Astrocyte (in vitro differentiated cells and primary cell): ENCODE data around the gene CERKL. TPM values are rescaled to one million over a fixed set of nuclear protein-coding genes. Genes with fewer than 3 reads are reported as not detected.

ENCODE experiments used
- DNase-seq: peaks from one replicate; pipeline ENCODE4 v3.0.0-alpha.2; 2010; ENCODE audit warnings: low read depth
- FAIRE-seq: peaks from 2 replicates; lab custom pipeline; 2011; peaks lifted over from hg19 to GRCh38; lab: Jason Lieb, UNC
- H2AFZ ChIP-seq: 2 replicates; pipeline ENCODE4 v1.6.0; 2012; ENCODE audit warnings: low read depth, low read length, inconsistent platforms
- H3K27ac ChIP-seq: 2 replicates; pipeline ENCODE4 v1.5.1; 2011; ENCODE audit warnings: low read depth, low read length, inconsistent platforms
- H3K27me3 ChIP-seq: 2 replicates; pipeline ENCODE4 v1.6.0; 2011; ENCODE audit warnings: low read length, inconsistent platforms; ENCODE audit not compliant: insufficient read depth
- H3K36me3 ChIP-seq: 2 replicates; pipeline ENCODE4 v1.5.1; 2011; ENCODE audit warnings: low read length, inconsistent platforms; ENCODE audit not compliant: insufficient read depth
- H3K4me1 ChIP-seq: 2 replicates; pipeline ENCODE4 v1.5.1; 2011; ENCODE audit warnings: low read length, inconsistent platforms; ENCODE audit not compliant: insufficient read depth
- H3K4me2 ChIP-seq: 2 replicates; pipeline ENCODE4 v1.6.0; 2012; ENCODE audit warnings: low read length, inconsistent platforms
- H3K4me3 ChIP-seq: 2 replicates; pipeline ENCODE4 v1.5.1; 2011; ENCODE audit warnings: low read depth, mild to moderate bottlenecking, low read length, inconsistent platforms; ENCODE audit not compliant: insufficient read depth
- H3K79me2 ChIP-seq: 2 replicates; pipeline ENCODE4 v1.6.0; 2012; ENCODE audit warnings: mild to moderate bottlenecking, low read length, inconsistent platforms; ENCODE audit not compliant: insufficient read depth
- H3K9ac ChIP-seq: 2 replicates; pipeline ENCODE4 v1.6.0; 2012; ENCODE audit warnings: mild to moderate bottlenecking, low read length, inconsistent platforms
- H3K9me3 ChIP-seq: 2 replicates; pipeline ENCODE4 v1.5.1; 2012; ENCODE audit warnings: low read depth, mild to moderate bottlenecking, low read length, inconsistent platforms; ENCODE audit not compliant: insufficient read depth
- H4K20me1 ChIP-seq: 2 replicates; pipeline ENCODE4 v1.6.0; 2012; ENCODE audit warnings: low read length, inconsistent platforms; ENCODE audit not compliant: insufficient read depth
- H3K27ac Mint-ChIP-seq: one replicate; pipeline ENCODE4 v1.8.0; 2021; ENCODE audit warnings: mild to moderate bottlenecking, mixed read lengths; ENCODE audit not compliant: unreplicated experiment
- H3K27me3 Mint-ChIP-seq: one replicate; pipeline ENCODE4 v1.8.0; 2021; ENCODE audit warnings: low read depth, mixed read lengths; ENCODE audit not compliant: unreplicated experiment
- H3K36me3 Mint-ChIP-seq: one replicate; pipeline ENCODE4 v1.8.0; 2021; ENCODE audit warnings: low read depth, mixed read lengths; ENCODE audit not compliant: unreplicated experiment
- H3K4me1 Mint-ChIP-seq: one replicate; pipeline ENCODE4 v1.8.0; 2021; ENCODE audit warnings: low read depth, mixed read lengths; ENCODE audit not compliant: unreplicated experiment
- H3K4me3 Mint-ChIP-seq: one replicate; pipeline ENCODE4 v1.8.0; 2021; ENCODE audit warnings: mild to moderate bottlenecking, moderate library complexity, mixed read lengths; ENCODE audit not compliant: unreplicated experiment
- H3K9me3 Mint-ChIP-seq: one replicate; pipeline ENCODE4 v1.8.0; 2021; ENCODE audit warnings: mild to moderate bottlenecking, mixed read lengths; ENCODE audit not compliant: unreplicated experiment
- EZH2 ChIP-seq: IDR thresholded peaks from 2 replicates; pipeline ENCODE4 v1.6.1; 2012; ENCODE audit warnings: mild to moderate bottlenecking, low read length, inconsistent platforms; ENCODE audit not compliant: insufficient read depth
- total RNA-seq: library from RNA; stranded (reverse); gene quantifications from 2 replicates; pipeline ENCODE4 v1.2.1, GENCODE V29; 2021
- TF ChIP-seq, protein P1 (sequence below): IDR thresholded peaks from 2 replicates; pipeline ENCODE4 v1.5.1; 2011; ENCODE audit warnings: low read depth, mild to moderate bottlenecking, inconsistent platforms, low read length, moderate library complexity; ENCODE audit not compliant: insufficient read depth

The CERKL gene
- total RNA-seq, 1 donor from 2014 or later = 0.16 TPM

DNA sequence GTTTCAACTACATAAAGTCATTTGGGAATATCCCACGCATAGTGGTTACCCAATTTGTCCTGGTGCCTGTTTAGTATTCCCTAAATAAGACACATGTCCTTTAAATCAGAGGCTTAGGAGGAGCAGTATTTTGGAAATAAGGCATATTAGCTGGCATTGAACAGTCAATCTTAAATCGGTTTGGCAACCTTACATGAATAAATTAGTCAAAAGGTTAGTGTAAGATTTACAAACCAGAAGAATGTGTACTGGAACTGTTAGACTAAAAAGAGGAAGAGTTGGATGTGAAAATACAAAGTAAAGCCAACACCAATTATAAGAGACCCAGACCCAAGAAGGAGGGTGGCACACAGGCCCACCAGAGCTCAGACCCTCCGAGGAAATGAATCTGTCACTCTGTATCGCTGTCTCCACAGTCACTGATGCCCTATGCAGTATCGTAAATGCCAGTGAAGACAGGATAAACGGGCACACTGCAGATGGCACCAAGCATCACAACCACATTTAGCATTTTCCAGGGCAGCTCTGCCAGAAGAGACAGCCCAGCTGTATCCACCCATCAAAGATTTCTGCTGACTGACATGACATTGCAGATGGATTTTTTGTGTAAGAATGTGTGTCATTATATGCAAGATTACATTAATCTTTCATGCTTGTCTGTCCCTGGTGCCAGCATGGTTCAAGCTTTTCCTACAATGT lies 90.4 kb downstream of the CERKL start:
- no peaks in the 10 kb centered on the region for H3K36me3 Mint-ChIP-seq
- Histone ChIP-seq H3K36me3 (no peaks in the 10 kb centered on the region), H3K4me1 (no peaks in the 10 kb centered on the region), H3K4me3 (no peak overlapping the region), H3K27me3 (no peaks in the 10 kb centered on the region), H2AFZ (no peak overlapping the region), H3K9me3 (no peaks in the 10 kb centered on the region), H4K20me1 (no peaks in the 10 kb centered on the region), H3K27ac (no peak overlapping the region), H3K9ac (no peak overlapping the region), H3K79me2 (no peaks in the 10 kb centered on the region), H3K4me2 (no peak overlapping the region)
- H3K9me3 Mint-ChIP-seq = no peaks in the 10 kb centered on the region
- TF ChIP-seq, protein P1, sequence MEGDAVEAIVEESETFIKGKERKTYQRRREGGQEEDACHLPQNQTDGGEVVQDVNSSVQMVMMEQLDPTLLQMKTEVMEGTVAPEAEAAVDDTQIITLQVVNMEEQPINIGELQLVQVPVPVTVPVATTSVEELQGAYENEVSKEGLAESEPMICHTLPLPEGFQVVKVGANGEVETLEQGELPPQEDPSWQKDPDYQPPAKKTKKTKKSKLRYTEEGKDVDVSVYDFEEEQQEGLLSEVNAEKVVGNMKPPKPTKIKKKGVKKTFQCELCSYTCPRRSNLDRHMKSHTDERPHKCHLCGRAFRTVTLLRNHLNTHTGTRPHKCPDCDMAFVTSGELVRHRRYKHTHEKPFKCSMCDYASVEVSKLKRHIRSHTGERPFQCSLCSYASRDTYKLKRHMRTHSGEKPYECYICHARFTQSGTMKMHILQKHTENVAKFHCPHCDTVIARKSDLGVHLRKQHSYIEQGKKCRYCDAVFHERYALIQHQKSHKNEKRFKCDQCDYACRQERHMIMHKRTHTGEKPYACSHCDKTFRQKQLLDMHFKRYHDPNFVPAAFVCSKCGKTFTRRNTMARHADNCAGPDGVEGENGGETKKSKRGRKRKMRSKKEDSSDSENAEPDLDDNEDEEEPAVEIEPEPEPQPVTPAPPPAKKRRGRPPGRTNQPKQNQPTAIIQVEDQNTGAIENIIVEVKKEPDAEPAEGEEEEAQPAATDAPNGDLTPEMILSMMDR = no peak
- no peak for TF ChIP-seq EZH2
- H3K4me1 Mint-ChIP-seq = no peaks in the 10 kb centered on the region
- H3K4me3 Mint-ChIP-seq = no peak overlapping the region
- FAIRE-seq (no peak), DNase-seq (no peak)
- H3K27me3 Mint-ChIP-seq = peaks cover 6% of the 10 kb centered on the region
- H3K27ac Mint-ChIP-seq = no peak overlapping the region

DNA sequence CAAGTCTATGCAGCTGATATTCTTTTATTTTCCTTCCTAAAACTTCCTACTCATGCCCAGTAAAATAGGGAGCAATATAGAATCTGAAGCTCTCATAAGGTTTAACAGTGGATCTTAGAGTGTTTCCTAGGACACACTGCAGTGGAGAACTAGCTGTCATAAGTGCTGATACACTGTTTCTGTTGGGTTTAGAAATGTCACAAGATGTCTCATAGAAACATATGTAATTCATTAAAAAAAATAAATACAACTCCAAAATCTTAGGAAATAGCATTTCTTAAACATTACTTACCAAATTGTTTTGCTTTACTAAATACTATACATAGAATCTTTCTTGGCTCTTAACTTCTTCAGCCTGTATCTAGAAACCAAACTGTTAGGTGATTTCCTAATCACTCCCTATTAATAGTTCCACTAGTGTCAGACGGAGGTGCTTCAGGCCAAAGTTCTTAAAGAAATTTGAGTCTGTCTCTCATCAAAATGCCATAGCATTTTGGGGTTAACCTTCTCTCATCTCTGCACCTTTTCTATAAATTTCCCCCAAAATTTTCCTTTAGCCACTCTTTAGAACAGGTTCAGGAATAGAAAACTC lies 93.7 kb downstream of the CERKL start:
- Histone ChIP-seq H3K4me1 (no peaks in the 10 kb centered on the region), H3K4me2 (no peak overlapping the region), H2AFZ (no peak overlapping the region), H3K9ac (no peak overlapping the region), H3K79me2 (no peaks in the 10 kb centered on the region), H3K27ac (no peak overlapping the region), H3K36me3 (no peaks in the 10 kb centered on the region), H4K20me1 (no peaks in the 10 kb centered on the region), H3K9me3 (no peaks in the 10 kb centered on the region), H3K4me3 (no peak overlapping the region), H3K27me3 (no peaks in the 10 kb centered on the region)
- Mint-ChIP-seq H3K27me3 (peaks cover 1% of the 10 kb centered on the region), H3K4me3 (no peak overlapping the region), H3K36me3 (no peaks in the 10 kb centered on the region), H3K4me1 (no peaks in the 10 kb centered on the region), H3K27ac (no peak overlapping the region), H3K9me3 (no peaks in the 10 kb centered on the region)
- FAIRE-seq (no peak), DNase-seq (no peak)
- no peak for TF ChIP-seq EZH2
- TF ChIP-seq, protein P1 = no peak

DNA sequence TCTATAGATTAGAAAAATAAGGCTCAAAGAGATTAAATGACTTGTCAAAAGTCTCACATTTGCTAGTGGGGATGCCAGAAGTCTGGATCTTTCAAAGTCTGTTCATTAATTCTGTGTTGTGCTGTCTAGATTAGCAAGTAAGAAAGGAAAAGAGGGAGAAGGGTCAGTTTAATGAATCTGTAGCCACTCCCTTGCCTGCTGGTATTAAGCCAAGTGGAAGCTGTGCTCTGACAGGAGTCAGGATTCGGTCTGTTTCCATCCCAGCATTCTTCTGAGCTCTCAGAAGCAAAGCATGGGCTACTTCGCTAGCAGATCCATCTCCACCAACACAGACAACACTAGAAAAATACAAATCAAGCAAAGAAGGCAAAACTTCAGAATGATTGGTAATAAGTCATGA lies 98.5 kb downstream of the CERKL start:
- Histone ChIP-seq H2AFZ (no peak overlapping the region), H3K4me1 (no peaks in the 10 kb centered on the region), H3K4me2 (no peak overlapping the region), H3K4me3 (no peak overlapping the region), H3K9me3 (no peaks in the 10 kb centered on the region), H3K79me2 (no peaks in the 10 kb centered on the region), H3K9ac (no peak overlapping the region), H3K27ac (no peak overlapping the region), H4K20me1 (no peaks in the 10 kb centered on the region), H3K36me3 (no peaks in the 10 kb centered on the region), H3K27me3 (no peaks in the 10 kb centered on the region)
- Mint-ChIP-seq H3K4me3 (no peak overlapping the region), H3K27ac (no peak overlapping the region), H3K36me3 (no peaks in the 10 kb centered on the region), H3K9me3 (peaks cover 2% of the 10 kb centered on the region), H3K27me3 (no peaks in the 10 kb centered on the region), H3K4me1 (no peaks in the 10 kb centered on the region)
- TF ChIP-seq, protein P1 = no peak
- TF ChIP-seq EZH2 = no peak
- no peak for DNase-seq
- no peak for FAIRE-seq
